ENCODE measurements around the gene SCNN1G.

GRCh38 chr16:23149993-23150364, 32.6 kb upstream of the SCNN1G start:
- TF ChIP-seq POLR2A (IDR thresholded peaks at IDR 0.05), result no peak
- TF ChIP-seq CTCF (IDR thresholded peaks at IDR 0.05), result no peak
- no peak for TF ChIP-seq EP300 (IDR thresholded peaks at IDR 0.05)
- no peak for TF ChIP-seq POLR2AphosphoS5 (IDR thresholded peaks at IDR 0.05)
